C4-2B (cell line): ENCODE data around the gene OLFM4.

ENCODE experiments used
- CTCF ChIP-seq: fragments of 450-650 bp; conservative IDR thresholded peaks from 2 replicates; pipeline ENCODE4 v1.5.1; 2017; ENCODE audit warnings: mild to moderate bottlenecking
- ZFX ChIP-seq: fragments of 450-650 bp; IDR thresholded peaks from 2 replicates; pipeline ENCODE4 v1.6.1; 2017

GRCh38 chr13:53041968-53042516, 13.4 kb downstream of the OLFM4 start:
- TF ChIP-seq CTCF (no peak), ZFX (no peak)
